NCI-H345 (cell line): ENCODE measurements around the gene GRIK3.
A peak's percentile ranks its signal among the peaks of the same experiment; 100 is the strongest.

Experiments
- DNase-seq: peaks from one replicate; lab custom pipeline; 2025; lab: John Stamatoyannopoulos, UW

Gene GRIK3

GRCh38 chr1:36852586-36852985 is 181.7 kb downstream of the GRIK3 start:
- no peak for DNase-seq

DNA sequence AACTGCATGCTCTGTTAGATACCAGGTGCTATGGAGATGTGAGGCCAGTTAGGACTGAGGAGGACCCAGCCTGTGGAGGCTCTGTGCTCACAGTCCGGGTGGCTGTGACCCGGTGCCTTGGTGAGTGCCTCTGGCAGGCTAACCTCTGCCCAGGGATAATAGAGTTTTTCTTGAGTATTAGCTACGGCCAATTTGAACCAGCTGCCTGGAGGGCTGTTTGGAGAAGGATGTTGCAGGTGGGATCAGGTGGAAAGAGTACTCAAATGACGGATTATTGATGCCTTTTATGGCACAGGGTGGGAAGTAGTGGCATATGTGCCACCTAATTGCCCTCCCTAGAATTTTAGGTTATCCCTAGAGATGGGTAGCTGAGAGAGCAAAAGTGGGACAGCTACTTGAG is 182.7 kb downstream of the GRIK3 start:
- peak; percentile 91 for DNase-seq

DNA sequence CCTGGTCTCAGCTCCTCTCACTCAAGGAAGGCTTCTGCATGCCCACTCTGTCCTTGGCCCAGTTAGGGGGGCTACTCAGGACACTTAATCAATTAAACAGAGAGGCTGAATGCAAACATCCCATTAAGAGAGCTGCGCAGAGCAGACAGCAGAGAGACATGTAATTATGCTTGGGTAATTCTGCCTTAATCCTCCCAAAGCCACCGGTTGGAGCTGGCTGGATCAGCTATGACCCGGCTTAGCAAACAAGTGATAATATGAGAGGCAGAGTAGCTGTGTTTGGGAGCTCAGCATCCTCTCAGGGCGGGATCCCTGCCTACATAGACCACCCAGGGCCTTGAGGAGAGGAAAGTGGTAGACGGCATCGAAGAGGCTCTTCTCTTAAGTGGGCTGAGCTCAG is 183.2 kb downstream of the GRIK3 start:
- DNase-seq = no peak

DNA sequence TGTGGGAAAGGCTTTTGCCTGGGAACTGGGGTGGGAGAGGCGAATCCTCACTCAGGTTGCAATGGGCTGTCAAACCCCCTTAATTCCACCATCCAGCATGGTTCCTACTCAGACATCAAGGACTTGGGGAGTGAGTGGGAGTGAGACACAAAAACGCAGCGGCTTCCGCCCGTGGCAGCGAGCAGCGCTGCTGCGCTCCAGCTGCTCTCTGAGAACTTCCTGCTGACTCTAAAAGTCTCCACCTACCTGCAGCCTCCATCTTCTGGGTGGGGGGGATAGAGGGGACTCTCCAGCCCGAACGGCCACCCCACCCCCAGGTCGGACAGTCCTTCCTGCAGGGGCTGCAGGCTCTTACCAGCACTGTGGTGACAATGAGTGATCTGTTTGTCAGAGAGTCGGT is 184.4 kb downstream of the GRIK3 start:
- no peak for DNase-seq

- DNase-seq = no peak
Measured at GRCh38 chr1:36847761-36848160, 186.6 kb downstream of the GRIK3 start.

DNA sequence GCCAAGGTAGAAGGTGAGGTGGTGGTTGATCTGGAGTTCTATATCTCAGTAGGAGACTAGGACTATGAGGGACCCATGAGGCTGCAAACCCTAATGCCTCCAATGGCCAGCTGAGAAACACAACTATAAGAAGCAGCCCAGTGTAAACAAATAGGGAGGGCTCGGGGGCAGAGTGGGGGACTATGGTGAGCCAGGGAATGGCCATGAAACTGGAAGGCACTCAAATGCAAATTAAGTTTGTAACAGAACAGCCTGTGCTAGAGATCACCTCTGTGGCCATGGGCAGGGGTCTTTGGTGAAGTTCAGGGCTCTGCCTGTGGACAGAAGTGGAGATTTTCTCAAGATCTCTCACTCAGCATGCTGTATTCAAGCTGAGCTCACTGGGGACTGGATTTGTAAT is 187.1 kb downstream of the GRIK3 start:
- no peak for DNase-seq

DNA sequence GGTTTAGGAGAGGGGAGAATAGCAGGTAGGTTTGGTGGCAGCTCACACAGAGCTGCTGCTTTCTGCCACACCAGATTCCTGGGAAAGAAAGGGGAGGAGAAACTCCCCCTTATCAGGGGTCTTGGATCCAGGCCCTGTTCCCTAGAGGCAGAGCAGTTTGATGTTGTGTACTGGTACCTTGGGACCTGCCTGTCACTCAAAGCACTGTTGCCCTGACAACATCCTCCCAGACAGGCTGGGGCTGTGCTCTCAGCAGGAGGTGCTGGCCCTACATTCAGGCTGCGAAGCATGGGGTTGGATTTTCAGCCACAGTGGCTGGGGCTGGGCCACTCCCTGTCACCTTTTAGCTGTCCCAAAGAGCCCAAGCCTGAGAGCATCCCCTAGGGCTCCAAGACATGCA is 188.0 kb downstream of the GRIK3 start:
- no peak for DNase-seq

DNA sequence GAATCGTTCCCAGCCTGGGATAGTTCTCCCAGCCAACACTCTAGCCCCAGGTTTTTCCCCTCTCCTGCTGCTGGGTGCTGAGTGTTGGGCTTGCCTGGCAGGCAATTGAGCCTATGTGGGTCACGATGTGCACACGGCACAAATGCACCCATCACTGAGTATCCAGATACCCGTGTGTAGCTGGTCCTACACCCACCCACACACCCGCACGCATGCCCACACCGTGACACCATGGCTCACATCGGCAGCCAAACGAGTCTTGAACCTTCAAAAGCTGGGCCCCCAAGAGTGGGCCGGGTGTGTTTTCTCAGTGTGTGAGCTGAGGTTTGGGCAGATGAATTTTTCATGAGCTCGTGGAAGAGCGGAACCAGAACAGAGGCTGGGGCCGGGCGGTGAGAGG is 188.5 kb downstream of the GRIK3 start:
- DNase-seq = no peak

- no peak for DNase-seq
Measured at GRCh38 chr1:36844917-36845316, 189.4 kb downstream of the GRIK3 start.

- no peak for DNase-seq
Measured at GRCh38 chr1:36843906-36844610, 190.3 kb downstream of the GRIK3 start.

DNA sequence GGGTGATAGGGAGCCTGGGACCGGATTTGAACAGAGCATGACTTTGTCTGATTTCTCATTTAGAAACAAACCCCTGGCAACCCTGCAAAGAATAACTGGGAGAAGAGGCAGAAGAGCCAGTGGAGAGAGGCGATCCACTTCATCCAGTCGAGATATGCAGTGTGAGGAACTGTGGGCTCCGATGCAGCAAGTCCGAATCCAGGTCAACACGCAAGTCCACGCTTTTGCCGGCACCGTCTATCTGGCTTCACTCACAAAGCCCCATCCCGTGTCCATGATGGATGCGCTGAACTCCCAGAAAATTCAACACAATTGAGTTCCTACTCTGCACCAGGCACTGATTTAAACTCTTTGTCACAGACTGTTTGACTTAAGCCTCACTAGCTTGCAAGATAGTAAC is 191.3 kb downstream of the GRIK3 start:
- no peak for DNase-seq

DNA sequence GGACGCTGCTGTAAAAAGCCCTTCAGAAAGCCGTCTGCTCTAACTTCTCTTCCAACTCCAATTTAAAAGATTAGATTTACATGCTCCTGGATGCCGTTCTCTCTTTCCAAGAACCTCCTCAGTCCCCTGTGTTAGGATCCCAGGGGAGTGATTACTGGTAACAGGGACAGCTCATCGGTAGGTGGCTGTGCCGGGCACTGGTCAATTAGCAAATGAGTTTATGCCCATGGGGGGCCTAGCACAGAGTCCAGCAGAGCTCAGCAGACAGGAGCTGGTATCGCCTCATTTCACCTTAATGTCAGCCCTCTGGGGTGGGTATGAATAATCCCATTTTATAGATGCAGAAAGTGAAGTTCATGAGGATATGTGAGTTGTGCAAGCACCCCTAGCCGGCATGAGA is 191.9 kb downstream of the GRIK3 start:
- DNase-seq = no peak

GRCh38 chr1:36839485-36839884 is 194.8 kb downstream of the GRIK3 start:
- no peak for DNase-seq

DNA sequence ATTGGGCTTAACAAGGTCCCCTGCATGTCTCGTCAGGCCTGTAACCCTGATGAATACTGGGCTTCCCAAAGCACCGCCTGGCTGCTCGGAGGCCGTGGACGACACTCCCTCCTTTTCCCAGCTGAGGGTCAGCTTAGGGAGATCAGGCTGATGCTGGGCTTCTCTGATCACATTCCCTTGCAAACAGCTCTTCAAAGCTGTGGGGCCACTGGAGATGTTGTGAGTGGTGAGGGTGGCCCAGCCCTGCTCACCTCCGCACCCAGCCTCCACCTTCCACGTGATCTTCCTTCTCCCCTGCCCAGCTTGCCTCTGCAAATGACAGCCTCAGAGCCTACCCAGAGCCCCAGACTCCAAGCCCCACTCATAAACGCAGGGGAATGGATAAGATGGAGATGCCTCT is 195.4 kb downstream of the GRIK3 start:
- DNase-seq = no peak

GRCh38 chr1:36836916-36837315 is 197.4 kb downstream of the GRIK3 start:
- peak; percentile 45 for DNase-seq

DNA sequence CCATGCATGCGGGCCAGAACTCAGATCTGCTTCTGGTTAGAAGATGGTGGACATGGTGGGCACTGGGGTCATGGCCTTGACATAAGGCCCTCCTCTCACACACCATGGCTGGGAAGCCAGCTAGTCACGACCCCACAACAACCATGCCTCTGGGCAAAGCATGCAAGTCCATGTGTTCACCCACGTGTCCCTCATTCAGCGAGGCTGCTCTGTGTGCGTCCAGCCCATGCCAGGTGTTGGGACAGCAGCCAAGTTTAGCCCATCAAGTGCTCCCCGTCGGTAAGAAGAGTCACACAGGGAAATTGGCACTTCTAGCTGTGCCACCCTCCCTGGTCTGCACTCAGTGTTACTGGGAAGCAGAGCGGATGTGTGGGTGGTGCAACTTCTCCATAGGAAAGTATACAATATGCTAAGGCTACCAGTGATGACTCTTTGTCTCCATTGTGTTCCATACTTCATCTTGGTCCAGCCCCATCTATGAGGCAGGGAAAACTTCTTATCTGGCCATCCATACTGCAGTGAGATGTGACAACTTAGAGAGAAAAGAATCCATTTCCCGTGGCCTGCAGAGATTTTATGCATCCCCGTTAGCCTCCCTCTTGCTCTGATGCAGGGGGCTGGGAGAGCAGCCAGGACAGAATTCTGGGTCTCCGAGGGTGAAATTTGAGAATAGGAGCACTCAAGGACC is 198.0 kb downstream of the GRIK3 start:
- peak; percentile 95 for DNase-seq

- no peak for DNase-seq
Measured at GRCh38 chr1:36835696-36836095, 198.6 kb downstream of the GRIK3 start.

DNA sequence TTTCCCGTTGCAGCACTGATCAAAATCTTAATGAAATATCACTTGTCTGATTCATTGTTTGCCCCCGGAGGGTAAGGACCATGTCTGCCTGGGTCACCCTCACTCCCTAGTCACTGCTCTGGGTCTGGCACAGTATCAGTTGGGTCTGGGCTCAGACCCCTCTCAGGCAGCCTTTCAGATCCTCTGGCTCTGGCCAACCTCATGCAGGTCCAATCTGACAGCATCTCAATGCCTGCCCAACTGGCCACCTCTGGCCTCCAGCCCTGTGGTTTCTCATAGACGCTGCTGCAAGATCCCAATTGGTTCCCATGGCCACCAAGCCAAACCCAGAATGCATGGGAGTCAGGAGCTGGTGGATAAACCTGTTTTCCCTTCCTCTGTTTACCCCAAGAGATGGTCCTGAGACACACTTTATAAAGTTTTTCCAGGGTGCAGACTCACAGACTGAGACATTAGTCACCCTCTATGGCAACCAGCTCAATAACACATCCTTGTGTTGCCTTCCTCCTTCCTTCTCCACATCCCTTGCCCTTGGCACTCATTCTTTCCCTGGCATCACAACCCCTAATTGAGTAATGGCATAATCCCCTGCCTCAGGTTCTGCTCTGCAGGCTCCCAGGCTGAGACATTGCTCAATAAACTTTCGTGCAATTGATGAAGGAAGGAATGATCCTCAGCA is 199.2 kb downstream of the GRIK3 start:
- DNase-seq = no peak

DNA sequence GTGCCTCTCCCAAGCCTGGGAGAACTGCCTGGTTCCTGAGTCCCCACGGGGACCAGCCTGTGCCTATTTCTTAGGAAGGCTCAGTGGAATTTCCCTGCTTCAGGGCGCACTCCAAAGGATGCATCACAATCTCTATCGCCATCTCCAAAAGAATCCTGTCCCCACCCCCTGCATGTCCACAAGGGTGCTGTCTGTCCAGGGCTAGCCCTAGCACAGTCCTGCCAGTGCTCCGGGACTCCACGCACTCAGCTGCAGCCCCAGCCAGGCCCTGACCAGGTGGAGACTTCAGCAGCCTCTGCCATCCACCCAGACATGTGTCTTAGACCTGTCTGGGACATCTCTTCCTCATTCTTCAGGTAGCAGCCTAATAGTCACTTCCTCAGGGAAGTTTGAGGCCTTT is 199.7 kb downstream of the GRIK3 start:
- no peak for DNase-seq

GRCh38 chr1:36831186-36831810 is 203.0 kb downstream of the GRIK3 start:
- peak; percentile 57 for DNase-seq

GRCh38 chr1:36829961-36830360 is 204.4 kb downstream of the GRIK3 start:
- DNase-seq = no peak

DNA sequence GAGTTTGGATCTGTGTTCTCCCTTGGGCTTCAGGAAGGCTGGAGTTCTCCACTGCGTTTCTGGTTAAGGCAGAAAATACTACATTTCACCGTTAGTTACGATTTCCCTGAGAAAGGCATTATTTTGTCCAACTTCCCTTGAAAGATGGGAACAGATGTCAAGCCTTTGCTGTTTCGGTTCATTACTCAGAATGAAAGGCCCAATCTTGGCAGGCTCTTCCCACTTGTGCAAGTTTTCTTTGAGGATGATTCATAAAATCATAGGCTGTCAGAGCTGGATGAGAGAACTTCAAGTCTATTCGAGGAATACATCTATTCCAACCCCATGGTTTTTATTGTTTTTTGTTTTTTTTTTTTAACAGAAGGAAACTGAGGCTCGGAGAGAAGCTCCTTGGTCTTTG is 205.2 kb downstream of the GRIK3 start:
- DNase-seq = no peak

DNA sequence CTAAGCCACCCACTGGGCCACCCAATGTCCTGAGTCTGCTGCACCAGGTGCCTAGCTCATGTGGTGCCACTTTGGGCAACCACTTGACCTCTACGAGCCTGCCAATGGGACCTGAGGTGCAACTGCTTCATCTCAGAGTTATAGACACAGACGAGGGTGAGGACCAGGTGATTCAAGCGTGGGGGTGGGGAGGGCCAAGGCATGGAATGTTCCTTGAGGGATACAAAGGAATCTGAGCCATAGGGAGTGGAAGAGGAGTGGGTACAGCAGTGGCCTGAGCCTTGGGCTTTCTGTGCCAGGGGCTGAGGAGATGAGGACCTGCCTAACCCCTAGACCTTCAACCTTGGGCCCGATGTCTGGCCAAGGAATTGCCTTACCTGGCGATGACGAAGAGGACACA is 209.1 kb downstream of the GRIK3 start:
- no peak for DNase-seq
